K562 (cell line): ENCODE data around the gene HCRTR1. TPM values are rescaled to one million over a fixed set of nuclear protein-coding genes. Genes with fewer than 3 reads are reported as not detected.

ENCODE experiments used
- ATAC-seq: fragments of 200-7000 bp; cut with Tn5 transposase; 3 replicates; pipeline ENCODE4 v1.9.1; 2020; ENCODE audit warnings: moderate library complexity
- BruUV-seq: library from RNA; stranded (reverse); fragments of 400-500 nt; replicated peaks from 2 replicates; lab custom pipeline; 2021; lab: Mats Ljungman, UMichigan
- CTCF ChIA-PET: fragments of 300-600 bp; formaldehyde crosslinking; extraction: SDS; loops from one replicate; lab custom pipeline; 2021; ENCODE audit warnings: low intra/inter-chr PET ratio; lab: Yijun Ruan, JAX
- POLR2A ChIA-PET: fragments of 300-600, 350-650 bp; sonication (Branson Sonifier 250); formaldehyde crosslinking; extraction: SDS; loops from one replicate; lab custom pipeline; 2021; ENCODE audit warnings: antibody characterized with exemption, inconsistent platforms; lab: Yijun Ruan, JAX
- DNase-seq, 4 experiments: peaks; one replicate each; pipeline versions ENCODE4 v3.0.0 to v3.0.0-alpha.2; 2011 to 2018; ENCODE audit warnings: low spot score in 3 of 4, mixed read lengths in 3 of 4; ENCODE audit errors: extremely low read depth in 1 of 4
- FAIRE-seq: peaks from 2 replicates; lab custom pipeline; 2011; peaks lifted over from hg19 to GRCh38; lab: Jason Lieb, UNC
- H2AFZ ChIP-seq: 2 replicates; pipeline ENCODE4 v1.6.0; 2011; ENCODE audit warnings: low read depth, low read length, control low read depth, inconsistent platforms
- H3K27ac ChIP-seq: fragments of 200-600 bp; 3 replicates; pipeline ENCODE4 v1.8.0; 2011; ENCODE audit warnings: low read depth, mild to moderate bottlenecking, control low read depth, inconsistent platforms, low read length, moderate library complexity, mixed read lengths; ENCODE audit errors: extremely low read depth
- H3K27me3 ChIP-seq, 2 experiments: fragments of 300-600 bp in 1 of 2; 2 replicates in 1 of 2; 3 replicates in 1 of 2; pipeline versions ENCODE4 v1.6.0 to v1.8.0; 2011; ENCODE audit warnings: inconsistent platforms in 2 of 2, low read length in 2 of 2, mild to moderate bottlenecking in 1 of 2, mixed read lengths in 1 of 2, moderate library complexity in 1 of 2; ENCODE audit not compliant: control insufficient read depth in 2 of 2, insufficient read depth in 2 of 2
- H3K36me3 ChIP-seq: fragments of 300-600 bp; 3 replicates; pipeline ENCODE4 v1.8.0; 2011; ENCODE audit warnings: mild to moderate bottlenecking, low read length, inconsistent platforms; ENCODE audit not compliant: control insufficient read depth, insufficient read depth
- H3K4me1 ChIP-seq, 2 experiments: fragments of 200-600 bp in 1 of 2; replicated peaks in 1 of 2; 2 replicates in 1 of 2; 3 replicates in 1 of 2; pipeline versions ENCODE4 v1.5.1 to v1.8.0; 2011; ENCODE audit warnings: inconsistent platforms in 2 of 2, low read length in 2 of 2, mild to moderate bottlenecking in 1 of 2, mixed read lengths in 1 of 2, moderate library complexity in 1 of 2; ENCODE audit not compliant: control insufficient read depth in 2 of 2, insufficient read depth in 2 of 2
- H3K4me2 ChIP-seq: 2 replicates; pipeline ENCODE4 v1.6.1; 2011; ENCODE audit warnings: low read length, control low read depth, inconsistent platforms, mixed read lengths; ENCODE audit not compliant: insufficient read depth
- H3K4me3 ChIP-seq: fragments of 200-600 bp; sonication (generic), shearing (Covaris generic); 2 replicates; pipeline ENCODE4 v1.5.1; 2016; ENCODE audit warnings: control low read depth, inconsistent platforms
- H3K79me2 ChIP-seq: fragments of 200-600 bp; 3 replicates; pipeline ENCODE4 v1.8.0; 2011; ENCODE audit warnings: low read length, inconsistent platforms; ENCODE audit not compliant: control insufficient read depth, insufficient read depth
- H3K9ac ChIP-seq, 2 experiments: 2 replicates each; pipeline versions ENCODE4 v1.6.0 to v1.6.1; 2011; ENCODE audit warnings: low read depth in 2 of 2, low read length in 2 of 2, control low read depth in 1 of 2, inconsistent platforms in 1 of 2, mild to moderate bottlenecking in 1 of 2, mixed read lengths in 1 of 2; ENCODE audit not compliant: insufficient read depth in 1 of 2
- H3K9me1 ChIP-seq: one replicate; pipeline ENCODE4 v1.6.0; 2011; ENCODE audit warnings: inconsistent platforms, mild to moderate bottlenecking, low read length, moderate library complexity; ENCODE audit not compliant: control insufficient read depth, insufficient read depth
- H3K9me3 ChIP-seq: replicated peaks from 2 replicates; pipeline ENCODE4 v1.5.1; 2011; ENCODE audit warnings: low read depth, low read length, inconsistent platforms; ENCODE audit not compliant: control insufficient read depth, insufficient read depth
- H4K20me1 ChIP-seq: replicated peaks from 2 replicates; pipeline ENCODE4 v1.6.1; 2011; ENCODE audit warnings: low read length, inconsistent platforms, mixed read lengths; ENCODE audit not compliant: control insufficient read depth, insufficient read depth
- CEBPB ChIP-seq: fragments of 450-650 bp; IDR thresholded peaks from 2 replicates; pipeline ENCODE4 v1.6.1; 2016; ENCODE audit warnings: missing genetic modification characterization, missing compliant biosample characterization
- FOXA1 ChIP-seq: fragments of 450-650 bp; IDR thresholded peaks from 2 replicates; pipeline ENCODE4 v1.6.1; 2016; ENCODE audit warnings: mild to moderate bottlenecking, borderline replicate concordance
- GABPB2 ChIP-seq: fragments of 250-450 bp; sonication (Bioruptor Pico); conservative IDR thresholded peaks from 2 replicates; pipeline ENCODE4 v1.5.1; 2021; ENCODE audit warnings: mild to moderate bottlenecking
- MAFF ChIP-seq: IDR thresholded peaks from 2 replicates; pipeline ENCODE4 v1.6.1; 2012; ENCODE audit warnings: low read length, improper control_type of control experiment
- POLR2B ChIP-seq: fragments of 450-650 bp; IDR thresholded peaks from 2 replicates; pipeline ENCODE4 v1.6.1; 2018; ENCODE audit warnings: low read depth; ENCODE audit not compliant: partially characterized antibody
- SLC30A9 ChIP-seq: fragments of 250-450 bp; sonication (Bioruptor Pico); IDR thresholded peaks from 2 replicates; pipeline ENCODE4 v1.8.0; 2022; ENCODE audit warnings: mild to moderate bottlenecking, moderate library complexity
- U2AF2 ChIP-seq: fragments of 200-400 bp; formaldehyde crosslinking; optimal IDR thresholded peaks from 2 replicates; pipeline ENCODE3; 2017; ENCODE audit warnings: low read depth, mild to moderate bottlenecking, low read length
- ZNF134 ChIP-seq: fragments of 250-450 bp; sonication (Bioruptor Pico); conservative IDR thresholded peaks from 2 replicates; pipeline ENCODE4 v1.4.0; 2020
- ZNF217 ChIP-seq: sonication (generic); formaldehyde crosslinking; IDR thresholded peaks from 2 replicates; pipeline ENCODE4 v1.8.0; 2022; ENCODE audit warnings: mild to moderate bottlenecking, missing genetic modification reagents
- WGBS: fragments of 100-300 bp; shearing (Covaris generic); methylation state at CpG from one replicate; pipeline ENCODE4 v1.1.6; 2016; ENCODE audit warnings: low coverage, mixed read lengths; ENCODE audit not compliant: insufficient coverage; ENCODE audit errors: missing lambda C conversion rate; 5-methylcytosine and 5-hydroxymethylcytosine counted together
- in situ Hi-C: fragments of 300-500 bp; cut with MboI; formaldehyde crosslinking; loops from 4 replicates; pipeline ENCODE4 v1.15.0; 2018; ENCODE audit warnings: inconsistent platforms, mixed read lengths
- intact Hi-C: fragments of 100-400 bp; cut with micrococcal nuclease; formaldehyde crosslinking; loops from 2 replicates; pipeline ENCODE4 v1.14.2; 2022
- polyA plus RNA-seq, 8 experiments: library from polyadenylated mRNA; depleted of rRNA in 4 of 8; stranded (reverse) in 5 of 8; unstranded in 3 of 8; fragments of >200 nt; fragmentation: Nextera tagmentation in 2 of 8; fragmentation: Illumina TruSeq in 1 of 8; extraction: Ambion mirVana in 2 of 8; extraction: Trizol in 1 of 8; gene quantifications; 2 replicates each; pipeline versions ENCODE4 v1.2.1 to v1.2.3, GENCODE V29; 2011 to 2014; ENCODE audit warnings: inconsistent platforms in 1 of 8, missing spikeins in 1 of 8
- total RNA-seq, 7 experiments: library from RNA; depleted of rRNA in 6 of 7; stranded (reverse); fragments of >200 nt in 6 of 7; fragmentation: Illumina TruSeq in 2 of 7; extraction: Trizol in 2 of 7; gene quantifications; 2 replicates each; pipeline versions ENCODE4 v1.2.1 to v1.2.3, GENCODE V29; 2011 to 2021; ENCODE audit warnings: low replicate concordance in 1 of 7
- TF ChIP-seq, protein P1 (sequence below): sonication (generic); formaldehyde crosslinking; IDR thresholded peaks from 2 replicates; pipeline ENCODE4 v1.8.0; 2022; ENCODE audit warnings: mild to moderate bottlenecking, missing genetic modification reagents

HCRTR1 gene
- total and polyA plus RNA-seq, 9 of the 15 experiments (the other 6 are each of a cell fraction or from before 2014, with no cell fraction given), result not detected

DNA sequence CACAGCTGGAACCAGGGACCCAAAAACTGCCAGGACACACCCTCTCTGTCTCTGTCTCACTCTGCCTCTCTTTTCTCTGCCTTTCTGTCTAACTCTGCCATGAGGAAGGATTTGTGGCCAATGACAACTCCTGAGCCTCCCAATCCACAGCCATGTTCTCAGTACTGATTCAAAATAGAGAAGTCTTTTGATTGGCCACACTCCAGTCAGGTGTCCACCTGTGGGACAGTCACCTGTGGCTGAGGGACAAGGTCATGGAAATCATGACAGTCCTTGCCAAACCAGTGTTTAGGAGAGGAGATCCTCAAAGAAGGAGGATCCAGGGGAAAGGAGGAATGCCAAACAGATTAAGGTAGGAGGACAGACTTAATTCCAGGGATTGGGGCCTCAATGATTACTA lies 25.4 kb upstream of the HCRTR1 start:
- Histone ChIP-seq H3K27ac (no peak overlapping the region), H3K36me3 (no peaks in the 10 kb centered on the region), H3K9me1 (no peaks in the 10 kb centered on the region), H4K20me1 (peaks cover 5% of the 10 kb centered on the region), H2AFZ (no peak overlapping the region), H3K4me2 (no peak overlapping the region), H3K27me3 (peaks cover 24 to 44% of the 10 kb centered on the region in 2 experiments), H3K4me3 (no peak overlapping the region)
- ChIA-PET POLR2A (interaction anchor here (0.6 to 1.1 kb wide), 3 partner anchors 12 to 142 kb away, joined by 3 read pairs; no protein-coding TSS in a partner anchor), CTCF (interaction anchor here (0.7 to 3.6 kb wide), 3 partner anchors 28 to 197 kb away, joined by 3 to 25 read pairs (median 3); no protein-coding TSS in a partner anchor)
- ATAC-seq (no peak), FAIRE-seq (no peak)
- no TSS peak for BruUV-seq
- intact Hi-C loops, result no loop called here
- no peak for TF ChIP-seq SLC30A9
- no peak for TF ChIP-seq CEBPB (tag)
- TF ChIP-seq, all 486 proteins: peak for 0
- in situ Hi-C loops, result no loop called here
- no peak for DNase-seq
- Histone ChIP-seq H3K9ac (no peak overlapping the region), H3K4me1 (peaks cover 0 to 13% of the 10 kb centered on the region in 2 experiments; a peak in 2 of 5 replicates), H3K9me3 (no peaks in the 10 kb centered on the region), H3K79me2 (no peaks in the 10 kb centered on the region)

DNA sequence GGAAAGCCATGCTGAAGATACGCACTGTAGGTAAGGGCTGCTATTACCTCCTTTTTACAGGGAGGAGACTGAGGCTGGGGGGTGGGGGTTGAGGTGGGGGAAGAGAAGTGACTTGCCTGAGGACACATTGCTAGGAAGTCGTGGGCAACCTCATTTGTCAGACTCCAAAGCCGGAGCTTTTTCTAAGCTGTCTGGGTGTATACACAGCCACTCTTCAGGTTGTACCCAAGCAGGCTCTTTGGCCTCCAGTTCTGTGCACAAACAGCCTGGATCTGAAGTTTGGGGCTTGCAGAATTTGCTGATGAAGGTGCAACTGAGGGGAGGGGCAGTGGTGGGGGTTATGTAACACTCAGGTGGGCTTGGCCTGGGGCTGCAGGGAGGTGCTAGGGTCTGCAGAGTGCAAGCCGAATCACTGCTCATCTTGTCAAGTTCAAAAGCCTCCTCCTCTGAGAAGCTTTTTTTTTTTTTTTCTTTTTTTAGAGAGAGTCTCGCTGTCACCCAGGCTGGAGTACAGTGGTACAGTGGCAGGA lies 24.3 kb upstream of the HCRTR1 start:
- no peaks in the 10 kb centered on the region for H3K9me1 ChIP-seq
- no peak for FAIRE-seq
- 0% methylated on average over 5 of the region's 5 CpGs for WGBS
- H3K9me3 ChIP-seq, result no peaks in the 10 kb centered on the region
- no peaks in the 10 kb centered on the region for H3K36me3 ChIP-seq
- H3K9ac ChIP-seq, result no peak overlapping the region
- H3K4me1 ChIP-seq, result peaks cover 0 to 10% of the 10 kb centered on the region in 2 experiments; a peak in 1 of 5 replicates
- no peak for DNase-seq
- H3K4me3 ChIP-seq, result no peak overlapping the region
- TF ChIP-seq, protein P1, sequence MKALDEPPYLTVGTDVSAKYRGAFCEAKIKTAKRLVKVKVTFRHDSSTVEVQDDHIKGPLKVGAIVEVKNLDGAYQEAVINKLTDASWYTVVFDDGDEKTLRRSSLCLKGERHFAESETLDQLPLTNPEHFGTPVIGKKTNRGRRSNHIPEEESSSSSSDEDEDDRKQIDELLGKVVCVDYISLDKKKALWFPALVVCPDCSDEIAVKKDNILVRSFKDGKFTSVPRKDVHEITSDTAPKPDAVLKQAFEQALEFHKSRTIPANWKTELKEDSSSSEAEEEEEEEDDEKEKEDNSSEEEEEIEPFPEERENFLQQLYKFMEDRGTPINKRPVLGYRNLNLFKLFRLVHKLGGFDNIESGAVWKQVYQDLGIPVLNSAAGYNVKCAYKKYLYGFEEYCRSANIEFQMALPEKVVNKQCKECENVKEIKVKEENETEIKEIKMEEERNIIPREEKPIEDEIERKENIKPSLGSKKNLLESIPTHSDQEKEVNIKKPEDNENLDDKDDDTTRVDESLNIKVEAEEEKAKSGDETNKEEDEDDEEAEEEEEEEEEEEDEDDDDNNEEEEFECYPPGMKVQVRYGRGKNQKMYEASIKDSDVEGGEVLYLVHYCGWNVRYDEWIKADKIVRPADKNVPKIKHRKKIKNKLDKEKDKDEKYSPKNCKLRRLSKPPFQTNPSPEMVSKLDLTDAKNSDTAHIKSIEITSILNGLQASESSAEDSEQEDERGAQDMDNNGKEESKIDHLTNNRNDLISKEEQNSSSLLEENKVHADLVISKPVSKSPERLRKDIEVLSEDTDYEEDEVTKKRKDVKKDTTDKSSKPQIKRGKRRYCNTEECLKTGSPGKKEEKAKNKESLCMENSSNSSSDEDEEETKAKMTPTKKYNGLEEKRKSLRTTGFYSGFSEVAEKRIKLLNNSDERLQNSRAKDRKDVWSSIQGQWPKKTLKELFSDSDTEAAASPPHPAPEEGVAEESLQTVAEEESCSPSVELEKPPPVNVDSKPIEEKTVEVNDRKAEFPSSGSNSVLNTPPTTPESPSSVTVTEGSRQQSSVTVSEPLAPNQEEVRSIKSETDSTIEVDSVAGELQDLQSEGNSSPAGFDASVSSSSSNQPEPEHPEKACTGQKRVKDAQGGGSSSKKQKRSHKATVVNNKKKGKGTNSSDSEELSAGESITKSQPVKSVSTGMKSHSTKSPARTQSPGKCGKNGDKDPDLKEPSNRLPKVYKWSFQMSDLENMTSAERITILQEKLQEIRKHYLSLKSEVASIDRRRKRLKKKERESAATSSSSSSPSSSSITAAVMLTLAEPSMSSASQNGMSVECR (CRISPR knock-in tag), result no peak
- TF ChIP-seq POLR2B (no peak), ZNF134 (CRISPR knock-in tag) (no peak), GABPB2 (no peak), FOXA1 (no peak), ZNF217 (CRISPR knock-in tag) (no peak), U2AF2 (no peak), MAFF (no peak)
- TF ChIP-seq, all 486 proteins: peak for 0
- in situ Hi-C loops (no loop called here), intact Hi-C loops (no loop called here)
- Histone ChIP-seq H3K4me2 (no peak overlapping the region), H3K79me2 (no peaks in the 10 kb centered on the region), H3K27ac (no peak overlapping the region), H2AFZ (no peak overlapping the region), H4K20me1 (peaks cover 5% of the 10 kb centered on the region), H3K27me3 (peaks cover 23 to 43% of the 10 kb centered on the region in 2 experiments)
- ChIA-PET CTCF (interaction anchor here (0.7 to 3.6 kb wide), 9 partner anchors 21 to 409 kb away, joined by 3 to 25 read pairs (median 4); no protein-coding TSS in a partner anchor), POLR2A (interaction anchor here (0.6 to 0.9 kb wide), 3 partner anchors 11 to 27 kb away, joined by 3 read pairs; no protein-coding TSS in a partner anchor)
- ATAC-seq, result no peak
- BruUV-seq, result no TSS peak
